Ectodermal cell (in vitro differentiated cells): ENCODE results near the gene RAB3A.
A peak's percentile ranks its signal among the peaks of the same experiment; 100 is the strongest.

ENCODE experiments used
- H3K27ac ChIP-seq: 2 replicates; pipeline ENCODE4 v1.7.0; 2013; ENCODE audit warnings: mild to moderate bottlenecking, low read depth, low read length; ENCODE audit not compliant: insufficient read depth, poor library complexity, severe bottlenecking
- H3K27me3 ChIP-seq: 2 replicates; pipeline ENCODE4 v1.7.0; 2013; ENCODE audit warnings: mild to moderate bottlenecking, low read length; ENCODE audit not compliant: insufficient read depth, control insufficient read depth, poor library complexity, severe bottlenecking
- H3K36me3 ChIP-seq: one replicate; pipeline ENCODE4 v1.7.0; 2013; ENCODE audit warnings: low read length; ENCODE audit not compliant: control insufficient read depth, insufficient read depth
- H3K4me1 ChIP-seq: one replicate; pipeline ENCODE4 v1.7.0; 2013; ENCODE audit warnings: low read length; ENCODE audit not compliant: control insufficient read depth, insufficient read depth
- H3K4me3 ChIP-seq: 2 replicates; pipeline ENCODE4 v1.7.0; 2013; ENCODE audit warnings: low read depth, low read length, control low read depth; ENCODE audit not compliant: insufficient read depth
- H3K9me3 ChIP-seq: 2 replicates; pipeline ENCODE4 v1.7.0; 2013; ENCODE audit warnings: mild to moderate bottlenecking, low read length, moderate library complexity; ENCODE audit not compliant: control insufficient read depth
- WGBS, 2 experiments: methylation state at CpG; one replicate each; pipeline ENCODE4 v1.1.7; 2013; ENCODE audit warnings: missing lambda C conversion rate in 2 of 2; 5-methylcytosine and 5-hydroxymethylcytosine counted together

Gene RAB3A

GRCh38 chr19:18232540-18233223 lies 28.8 kb upstream of the RAB3A start:
- Histone ChIP-seq H3K36me3 (no peaks in the 10 kb centered on the region), H3K9me3 (no peaks in the 10 kb centered on the region), H3K27ac (no peak overlapping the region), H3K4me3 (peak overlapping the region; percentile 14), H3K27me3 (peaks cover 19% of the 10 kb centered on the region), H3K4me1 (peaks cover 4% of the 10 kb centered on the region)
- WGBS, 2 experiments, result 4% methylated on average over 46 of the region's 46 CpGs

DNA sequence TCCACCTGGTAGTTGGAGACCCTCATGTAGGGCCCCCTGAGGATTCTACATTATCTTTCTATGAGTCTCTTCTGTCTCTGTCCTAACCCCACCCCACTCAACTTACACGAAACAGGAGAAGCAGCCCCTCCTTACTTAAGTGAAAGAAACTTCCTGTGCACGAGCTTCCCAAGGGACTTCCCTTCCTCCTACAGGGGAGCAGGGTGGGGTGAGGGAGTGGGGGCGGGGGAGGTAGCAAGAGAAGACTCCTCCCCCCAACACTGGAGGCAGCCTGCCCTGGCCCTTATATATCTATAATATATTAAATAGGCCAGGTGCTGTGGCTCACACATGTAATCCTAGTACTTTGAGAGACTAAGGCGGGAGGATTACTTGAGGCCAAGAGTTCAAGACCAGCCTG lies 27.9 kb upstream of the RAB3A start:
- Histone ChIP-seq H3K27ac (no peak overlapping the region), H3K4me3 (no peak overlapping the region), H3K36me3 (no peaks in the 10 kb centered on the region), H3K4me1 (peaks cover 4% of the 10 kb centered on the region), H3K27me3 (peaks cover 29% of the 10 kb centered on the region), H3K9me3 (no peaks in the 10 kb centered on the region)
- 54 to 88% methylated on average over 1 to 2 of the region's 4 CpGs for WGBS, 2 experiments

DNA sequence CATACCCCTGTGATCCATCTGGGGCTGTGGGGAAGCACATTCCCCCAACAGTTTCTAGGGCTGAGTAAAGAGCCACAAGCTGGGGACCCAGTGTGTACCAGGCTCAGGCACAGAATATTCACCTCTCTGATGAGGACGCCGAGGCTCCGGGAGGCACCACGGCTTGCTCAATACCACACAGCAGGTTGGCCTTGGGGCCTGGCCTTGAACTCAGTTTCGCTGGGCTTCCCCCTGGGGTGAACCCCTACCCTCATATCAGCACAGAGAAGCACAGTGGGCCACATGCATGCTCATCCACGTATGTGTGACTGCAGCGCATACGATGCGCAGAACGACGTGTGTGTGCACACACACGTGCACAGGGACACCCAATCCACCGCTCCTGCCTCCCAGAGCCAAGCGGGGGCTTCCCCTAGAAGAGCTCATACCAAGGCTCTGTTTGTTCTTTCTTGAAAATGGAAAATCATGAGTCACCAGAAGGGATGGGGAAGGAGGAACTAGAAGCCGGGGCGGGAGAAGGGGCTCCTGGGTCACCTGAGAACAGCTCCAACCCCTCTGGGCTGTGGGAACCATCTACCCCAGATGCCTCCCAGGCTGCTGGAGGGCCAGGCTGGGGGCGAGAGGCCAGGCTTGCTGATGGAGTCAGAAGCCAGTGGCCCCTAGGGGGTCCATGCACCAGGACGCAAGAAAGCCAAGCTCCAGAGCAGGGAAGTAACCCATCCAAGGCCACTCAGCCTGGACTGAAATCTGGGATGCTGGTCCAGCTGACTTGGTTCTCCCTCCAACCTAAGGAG lies 27.3 kb upstream of the RAB3A start:
- 69 to 72% methylated on average over 18 of the region's 18 CpGs for WGBS, 2 experiments
- H3K4me3 ChIP-seq, result no peak overlapping the region
- H3K27me3 ChIP-seq, result peaks cover 35% of the 10 kb centered on the region
- no peaks in the 10 kb centered on the region for H3K9me3 ChIP-seq
- peaks cover 4% of the 10 kb centered on the region for H3K4me1 ChIP-seq
- no peaks in the 10 kb centered on the region for H3K36me3 ChIP-seq
- H3K27ac ChIP-seq, result no peak overlapping the region

DNA sequence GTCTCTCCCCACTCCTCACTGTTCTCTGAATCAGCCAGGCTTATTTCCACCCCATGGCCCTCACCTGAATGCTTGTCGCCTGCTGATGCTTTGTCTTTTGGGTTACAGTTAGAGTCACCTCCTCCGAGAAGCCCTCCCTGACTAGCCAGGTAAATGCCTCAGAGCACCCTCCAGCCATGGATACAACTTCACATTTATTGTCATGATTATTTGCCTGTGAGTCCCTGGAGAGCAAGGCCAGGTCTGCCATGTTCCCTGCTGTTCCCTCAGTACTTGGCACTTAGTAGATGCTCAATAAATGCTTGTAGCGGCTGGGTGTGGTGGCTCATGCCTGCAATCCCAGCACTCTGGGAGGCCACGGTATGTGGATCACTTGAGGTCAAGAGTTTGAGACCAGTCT lies 26.1 kb upstream of the RAB3A start:
- Histone ChIP-seq H3K4me1 (peaks cover 8% of the 10 kb centered on the region), H3K9me3 (no peaks in the 10 kb centered on the region), H3K4me3 (no peak overlapping the region), H3K27me3 (peaks cover 47% of the 10 kb centered on the region), H3K27ac (no peak overlapping the region), H3K36me3 (no peaks in the 10 kb centered on the region)
- 77 to 80% methylated on average over 4 of the region's 4 CpGs for WGBS, 2 experiments

DNA sequence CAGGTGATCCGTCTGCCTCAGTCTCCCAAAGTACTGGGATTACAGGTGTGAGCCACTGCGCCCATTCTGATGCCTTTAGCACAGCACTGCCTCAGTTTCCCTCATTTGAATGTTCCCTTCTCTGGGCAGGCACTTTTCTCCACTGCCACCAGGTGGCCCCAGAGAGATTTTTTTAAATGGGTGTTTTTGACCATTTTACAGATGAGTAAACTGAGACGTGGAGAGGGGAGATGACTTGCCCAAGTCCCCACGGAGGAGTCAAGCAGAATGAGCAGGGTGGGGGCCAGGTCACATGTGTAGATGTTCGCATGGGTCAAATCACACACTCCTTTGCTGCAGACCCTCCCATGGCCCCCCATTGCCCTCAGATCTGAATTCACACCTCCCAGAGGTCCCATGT lies 25.6 kb upstream of the RAB3A start:
- Histone ChIP-seq H3K36me3 (no peaks in the 10 kb centered on the region), H3K4me3 (no peak overlapping the region), H3K27ac (no peak overlapping the region), H3K27me3 (peaks cover 50% of the 10 kb centered on the region), H3K4me1 (peaks cover 8% of the 10 kb centered on the region), H3K9me3 (no peaks in the 10 kb centered on the region)
- 82 to 87% methylated on average over 5 of the region's 5 CpGs for WGBS, 2 experiments

- Histone ChIP-seq H3K9me3 (no peaks in the 10 kb centered on the region), H3K4me1 (peaks cover 8% of the 10 kb centered on the region), H3K4me3 (no peak overlapping the region), H3K27me3 (peaks cover 43% of the 10 kb centered on the region), H3K27ac (no peak overlapping the region), H3K36me3 (no peaks in the 10 kb centered on the region)
- 90 to 94% methylated on average over 6 of the region's 6 CpGs for whole genome bisulfite sequencing, 2 experiments
Observed at GRCh38 chr19:18227781-18228271, 24.0 kb upstream of the RAB3A start.

DNA sequence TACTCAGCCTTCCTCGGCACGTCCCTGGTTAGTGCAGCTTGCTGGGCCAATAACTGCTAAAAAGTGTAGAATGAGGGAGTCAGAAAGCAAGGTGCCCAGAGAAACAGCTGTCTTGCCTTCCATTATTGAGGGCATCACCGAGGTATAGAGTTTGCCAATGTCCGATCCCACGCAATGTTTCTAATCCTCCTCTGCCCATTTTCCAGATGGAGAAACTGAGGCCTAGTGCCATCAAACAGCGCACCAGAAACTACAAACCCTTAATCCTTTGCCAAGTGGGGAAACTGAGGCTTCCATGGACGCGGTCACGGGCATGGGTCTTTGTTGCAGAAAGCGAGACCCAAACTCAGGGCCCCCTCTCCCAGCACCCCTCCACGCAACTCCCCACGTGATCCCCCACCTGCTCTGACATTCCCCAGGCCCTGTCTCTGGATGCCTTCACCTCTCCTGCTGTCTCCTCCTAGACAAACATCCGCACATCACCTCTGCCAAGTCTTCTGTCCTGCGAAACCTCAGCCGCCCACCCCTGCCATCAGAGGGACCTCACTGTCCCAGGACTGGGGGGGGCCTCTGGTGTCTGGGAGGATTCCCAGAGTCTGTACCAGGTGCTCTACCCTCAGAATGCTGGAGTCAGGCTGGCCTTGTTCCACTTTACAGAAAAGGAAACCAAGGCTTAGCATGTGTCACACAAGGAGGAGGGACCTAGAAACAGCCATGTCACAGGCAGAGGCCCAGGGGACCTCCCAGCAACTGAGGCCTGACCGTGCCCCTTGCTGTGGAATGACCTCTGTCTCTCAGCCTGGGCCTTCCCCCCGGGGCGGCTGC lies 23.3 kb upstream of the RAB3A start:
- 91 to 93% methylated on average over 18 of the region's 18 CpGs for WGBS, 2 experiments
- Histone ChIP-seq H3K27ac (no peak overlapping the region), H3K36me3 (no peaks in the 10 kb centered on the region), H3K27me3 (peaks cover 41% of the 10 kb centered on the region), H3K4me3 (no peak overlapping the region), H3K9me3 (no peaks in the 10 kb centered on the region), H3K4me1 (peaks cover 5% of the 10 kb centered on the region)

DNA sequence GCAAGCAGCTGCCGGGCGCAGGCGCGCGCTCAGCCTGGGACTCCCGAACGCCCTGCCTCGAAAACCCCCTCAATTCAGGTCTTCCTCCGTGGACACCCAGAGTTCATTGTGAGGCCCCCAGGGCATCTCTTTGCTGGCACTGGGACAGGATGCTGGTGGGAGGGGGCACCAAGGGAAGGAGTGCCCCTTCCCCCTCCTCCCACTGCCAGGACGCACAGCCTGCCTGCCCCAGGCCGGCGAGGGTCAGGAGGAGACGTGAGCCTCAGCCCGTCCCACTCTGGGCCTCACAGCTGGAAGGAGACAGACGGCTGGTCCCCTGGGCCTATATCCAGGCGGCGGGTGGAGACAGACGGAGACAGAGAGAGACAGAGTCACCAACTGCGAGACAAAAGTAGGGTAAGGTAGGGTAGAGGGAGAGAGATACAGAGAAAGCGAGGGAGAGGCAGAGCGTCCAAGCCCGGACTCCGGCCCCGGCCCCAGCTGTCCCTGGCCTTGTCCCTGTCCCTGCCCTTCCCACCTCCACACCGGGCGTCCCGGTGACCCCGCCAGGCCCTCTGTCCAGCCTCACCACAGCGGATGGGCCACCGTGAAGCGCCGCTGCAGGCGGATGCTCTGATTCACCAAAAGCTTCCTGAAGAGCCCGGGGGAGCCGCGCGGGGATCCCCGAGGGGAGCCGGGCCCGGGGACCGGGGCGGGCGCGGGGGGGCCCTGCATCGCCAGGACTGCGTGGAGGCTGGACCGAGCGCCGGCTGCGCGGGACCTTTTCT lies 22.0 kb upstream of the RAB3A start, which contains the start of gene PDE4C:
PDE4C (minus strand) TSS at position 737 of the 767 bp plus-strand sequence; CDS start at position 714, 23 bp downstream.
- H3K4me3 ChIP-seq, result no peak within 1 kb of the TSS
- WGBS, 2 experiments, result 22 to 25% methylated on average over 51 of the region's 51 CpGs
- H3K27me3 ChIP-seq, result peaks cover 36% of the 10 kb centered on the region

DNA sequence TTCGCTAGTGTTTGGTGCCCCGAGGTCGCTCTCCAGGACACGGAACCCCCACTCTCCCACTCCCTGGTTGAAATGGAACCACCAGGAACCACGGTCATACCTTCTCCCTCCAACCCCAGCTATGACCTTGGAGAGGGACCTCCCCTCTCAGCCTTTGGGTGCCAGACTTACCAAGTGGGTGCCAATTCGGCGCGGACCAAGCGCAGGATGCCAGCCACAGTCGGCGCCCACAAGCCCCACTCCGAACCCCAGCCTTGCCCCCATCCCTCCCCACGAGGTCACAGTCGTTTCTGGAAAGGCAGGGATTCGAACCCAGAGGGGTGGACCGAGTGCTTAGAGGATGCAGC lies 21.5 kb upstream of the RAB3A start:
- Histone ChIP-seq H3K9me3 (no peaks in the 10 kb centered on the region), H3K27ac (no peak overlapping the region), H3K36me3 (no peaks in the 10 kb centered on the region), H3K4me3 (no peak overlapping the region), H3K27me3 (peaks cover 41% of the 10 kb centered on the region), H3K4me1 (peaks cover 4% of the 10 kb centered on the region)
- WGBS, 2 experiments, result 29 to 37% methylated on average over 16 of the region's 16 CpGs

More for the DNA sequence above, 22.0 kb upstream of the RAB3A start, which contains the start of gene PDE4C:
- Histone ChIP-seq H3K27ac (no peak within 1 kb of the TSS), H3K36me3 (no peaks in the 10 kb centered on the region), H3K4me1 (peaks cover 4% of the 10 kb centered on the region), H3K9me3 (no peaks in the 10 kb centered on the region)
